22Rv1 (cell line): ENCODE measurements around the gene TRAF1.

ENCODE experiments used
- H3K27ac ChIP-seq: fragments of 450-650 bp; 2 replicates; pipeline ENCODE4 v1.5.1; 2017
- CTCF ChIP-seq: fragments of 450-650 bp; IDR thresholded peaks from 2 replicates; pipeline ENCODE4 v1.5.1; 2017; ENCODE audit warnings: mild to moderate bottlenecking
- ZFX ChIP-seq: fragments of 450-650 bp; IDR thresholded peaks from 2 replicates; pipeline ENCODE4 v1.6.1; 2017; ENCODE audit warnings: antibody characterized with exemption, borderline replicate concordance

Gene TRAF1

GRCh38 chr9:120916588-120916987 is 10.0 kb downstream of the TRAF1 start:
- H3K27ac ChIP-seq, result peak overlapping the region; percentile 78
- TF ChIP-seq ZFX (no peak), CTCF (peak; percentile 69)

GRCh38 chr9:120915854-120916470 is 10.6 kb downstream of the TRAF1 start:
- TF ChIP-seq CTCF (no peak), ZFX (no peak)
- peak overlapping the region; percentile 78 for H3K27ac ChIP-seq

- peak overlapping the region; percentile 78 for H3K27ac ChIP-seq
- TF ChIP-seq ZFX (no peak), CTCF (no peak)
These were observed 11.6 kb downstream of the TRAF1 start for GRCh38 chr9:120914953-120915352.

- TF ChIP-seq CTCF, result no peak
- no peak for TF ChIP-seq ZFX
- H3K27ac ChIP-seq, result peak overlapping the region; percentile 78
These were observed 12.2 kb downstream of the TRAF1 start for GRCh38 chr9:120914396-120914795.

- H3K27ac ChIP-seq, result no peak overlapping the region
- TF ChIP-seq CTCF (no peak), ZFX (no peak)
These were observed 12.8 kb downstream of the TRAF1 start for GRCh38 chr9:120913647-120914264.

- TF ChIP-seq CTCF, result no peak
- no peak for TF ChIP-seq ZFX
- H3K27ac ChIP-seq, result no peak overlapping the region
These were observed 13.5 kb downstream of the TRAF1 start for GRCh38 chr9:120912958-120913646.

GRCh38 chr9:120911295-120911837 is 15.2 kb downstream of the TRAF1 start:
- no peak overlapping the region for H3K27ac ChIP-seq
- TF ChIP-seq ZFX, result no peak
- TF ChIP-seq CTCF, result no peak
